Subcutaneous adipose tissue (tissue), 4 donors: ENCODE results near the gene MFSD11. TPM values are rescaled to one million over a fixed set of nuclear protein-coding genes. Genes with fewer than 3 reads are reported as not detected.

Experiments used
- small RNA-seq: library from RNA; depleted of rRNA; stranded (forward); fragments of <200 nt; gene quantifications from one replicate; pipeline ENCODE3, GENCODE V24; 2016
- total RNA-seq, 4 donors: library from RNA; depleted of rRNA; stranded (reverse); fragments of >200 nt; gene quantifications; one replicate each; pipeline ENCODE4 v1.1.0, GENCODE V29; 2016
- TF ChIP-seq, protein P1 (sequence below): fragments of 450-650 bp; IDR thresholded peaks from one replicate; pipeline ENCODE4 v1.5.1; 2016; ENCODE audit warnings: low read depth, mild to moderate bottlenecking, control low read depth, antibody characterized with exemption, moderate library complexity

MFSD11 gene
- total RNA-seq, 4 donors from 2014 or later = 18.5 to 35.9 (median 26.9) TPM

DNA sequence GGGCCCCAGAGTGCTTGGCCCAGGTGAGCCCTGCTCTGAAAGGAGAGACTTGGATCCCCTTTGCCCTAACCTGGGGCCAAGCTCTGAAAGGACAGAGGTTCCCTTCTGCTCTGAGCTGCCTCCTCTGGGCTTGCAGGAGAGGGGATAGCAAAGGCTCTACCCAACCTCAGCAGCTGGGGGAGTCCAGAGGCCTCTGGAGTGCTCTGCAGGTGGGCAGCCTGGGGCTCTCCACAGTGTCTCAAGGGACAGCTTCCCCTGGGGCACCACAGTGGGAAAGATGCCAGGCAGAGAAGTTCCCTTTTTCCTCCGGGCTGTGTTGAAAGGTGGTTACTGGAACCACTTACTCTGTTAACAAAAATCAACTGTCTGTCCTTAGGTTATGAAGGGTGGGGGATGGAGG lies 82.1 kb downstream of the MFSD11 start:
- TF ChIP-seq, protein P1, sequence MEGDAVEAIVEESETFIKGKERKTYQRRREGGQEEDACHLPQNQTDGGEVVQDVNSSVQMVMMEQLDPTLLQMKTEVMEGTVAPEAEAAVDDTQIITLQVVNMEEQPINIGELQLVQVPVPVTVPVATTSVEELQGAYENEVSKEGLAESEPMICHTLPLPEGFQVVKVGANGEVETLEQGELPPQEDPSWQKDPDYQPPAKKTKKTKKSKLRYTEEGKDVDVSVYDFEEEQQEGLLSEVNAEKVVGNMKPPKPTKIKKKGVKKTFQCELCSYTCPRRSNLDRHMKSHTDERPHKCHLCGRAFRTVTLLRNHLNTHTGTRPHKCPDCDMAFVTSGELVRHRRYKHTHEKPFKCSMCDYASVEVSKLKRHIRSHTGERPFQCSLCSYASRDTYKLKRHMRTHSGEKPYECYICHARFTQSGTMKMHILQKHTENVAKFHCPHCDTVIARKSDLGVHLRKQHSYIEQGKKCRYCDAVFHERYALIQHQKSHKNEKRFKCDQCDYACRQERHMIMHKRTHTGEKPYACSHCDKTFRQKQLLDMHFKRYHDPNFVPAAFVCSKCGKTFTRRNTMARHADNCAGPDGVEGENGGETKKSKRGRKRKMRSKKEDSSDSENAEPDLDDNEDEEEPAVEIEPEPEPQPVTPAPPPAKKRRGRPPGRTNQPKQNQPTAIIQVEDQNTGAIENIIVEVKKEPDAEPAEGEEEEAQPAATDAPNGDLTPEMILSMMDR = no peak

DNA sequence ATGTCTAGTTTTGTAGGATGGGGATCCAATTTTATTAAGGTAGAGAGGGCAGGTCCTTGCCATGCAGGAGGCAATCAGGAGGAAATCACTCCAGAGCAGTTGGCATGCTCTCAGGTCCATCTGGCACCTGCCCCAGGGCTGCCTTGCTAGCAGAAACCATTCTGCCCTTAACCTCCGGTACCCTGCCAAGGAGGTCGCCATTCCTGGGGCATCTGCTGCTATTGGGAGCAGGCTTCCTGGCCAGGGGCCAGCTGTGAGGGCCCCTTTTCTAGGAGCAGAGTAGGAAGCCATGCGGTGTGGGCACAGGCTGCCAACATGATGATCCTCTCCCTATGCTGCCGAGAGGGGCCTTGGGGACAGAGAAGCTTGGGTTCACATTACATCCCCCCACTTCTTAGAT lies 82.6 kb downstream of the MFSD11 start:
- TF ChIP-seq, protein P1 = no peak

DNA sequence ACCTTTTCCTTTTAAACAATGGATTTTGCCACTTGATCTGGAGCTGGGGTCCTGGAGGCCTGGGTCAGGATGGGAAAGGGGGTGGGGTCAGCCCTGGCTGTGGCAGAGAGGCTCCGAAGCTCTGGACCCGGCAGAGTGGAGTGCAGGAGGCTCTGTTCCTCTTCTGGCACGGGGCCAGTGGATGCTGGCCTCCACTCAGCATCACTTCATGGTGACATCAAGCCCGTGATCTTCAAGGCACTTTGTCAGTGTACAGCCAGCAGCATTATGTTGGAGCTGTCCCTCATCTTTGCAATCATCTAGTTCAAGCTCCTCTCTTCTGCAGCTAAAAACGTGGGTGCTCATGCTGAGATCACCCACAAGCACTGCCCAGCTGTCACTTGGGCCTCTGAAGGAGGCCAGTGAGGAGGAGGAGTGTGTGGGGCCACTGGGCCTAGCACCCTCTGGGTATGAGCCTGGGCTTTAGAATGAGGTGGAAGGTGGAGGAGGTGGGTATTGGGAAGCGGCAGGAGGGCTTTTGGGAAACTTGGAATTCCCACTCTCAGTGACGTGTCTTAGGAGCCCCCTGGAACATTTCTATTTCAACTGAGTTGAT lies 84.4 kb downstream of the MFSD11 start:
- TF ChIP-seq, protein P1 = no peak

DNA sequence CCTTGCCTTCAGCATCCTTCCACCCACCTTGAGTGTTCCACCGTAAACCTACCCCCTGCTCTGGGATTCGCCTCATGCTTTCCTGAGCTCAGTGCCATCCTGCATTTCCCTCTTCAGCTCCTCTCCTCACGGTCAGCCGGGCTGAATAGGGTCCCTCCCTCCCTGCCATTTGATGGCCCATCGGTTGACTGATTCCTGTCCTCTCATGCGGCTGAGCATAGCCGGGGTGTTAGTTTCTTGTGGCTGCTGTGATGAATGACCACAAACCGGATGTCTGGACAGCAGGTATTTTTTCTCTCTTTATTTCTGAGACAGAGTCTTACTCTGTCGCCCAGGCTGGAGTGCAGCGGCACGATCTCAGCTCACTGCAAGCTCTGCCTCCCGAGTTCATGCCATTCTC lies 86.2 kb downstream of the MFSD11 start:
- TF ChIP-seq, protein P1 = no peak

DNA sequence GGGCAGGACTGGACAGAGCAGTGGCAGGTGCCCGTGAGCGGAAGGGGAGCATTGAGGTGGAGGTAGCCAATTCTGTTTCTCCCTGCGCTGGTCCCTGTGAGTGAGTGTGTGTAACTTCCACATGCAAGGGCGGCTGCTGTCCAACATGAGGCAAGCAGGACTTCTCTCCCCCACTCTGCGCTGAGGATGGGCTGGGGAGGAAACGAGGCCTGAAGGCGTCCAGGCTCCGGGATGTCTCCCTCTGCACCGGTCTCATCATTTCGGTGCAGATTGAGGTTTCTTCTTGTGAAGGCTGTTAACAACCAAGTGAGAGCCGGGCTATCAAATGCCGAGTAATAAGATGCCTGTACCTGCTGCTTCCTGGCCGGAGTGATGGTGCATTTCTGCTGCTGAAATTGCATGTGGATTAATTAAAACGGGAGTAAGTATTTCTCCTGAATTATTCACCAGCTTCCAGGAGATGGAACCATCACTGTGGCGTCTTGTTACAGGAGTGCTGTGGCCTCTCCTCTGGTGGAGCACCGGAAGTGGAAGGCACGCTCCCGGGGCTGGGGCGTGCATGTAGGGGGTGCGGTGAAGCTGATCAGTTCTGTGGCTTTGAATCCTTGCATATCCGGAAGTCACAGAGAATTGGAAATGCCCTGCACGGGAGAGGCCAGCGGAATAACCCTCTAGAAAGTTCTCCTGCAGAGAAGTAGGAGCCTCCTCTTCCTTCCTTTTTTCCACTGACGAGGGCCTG lies 88.6 kb downstream of the MFSD11 start:
- TF ChIP-seq, protein P1 = no peak

DNA sequence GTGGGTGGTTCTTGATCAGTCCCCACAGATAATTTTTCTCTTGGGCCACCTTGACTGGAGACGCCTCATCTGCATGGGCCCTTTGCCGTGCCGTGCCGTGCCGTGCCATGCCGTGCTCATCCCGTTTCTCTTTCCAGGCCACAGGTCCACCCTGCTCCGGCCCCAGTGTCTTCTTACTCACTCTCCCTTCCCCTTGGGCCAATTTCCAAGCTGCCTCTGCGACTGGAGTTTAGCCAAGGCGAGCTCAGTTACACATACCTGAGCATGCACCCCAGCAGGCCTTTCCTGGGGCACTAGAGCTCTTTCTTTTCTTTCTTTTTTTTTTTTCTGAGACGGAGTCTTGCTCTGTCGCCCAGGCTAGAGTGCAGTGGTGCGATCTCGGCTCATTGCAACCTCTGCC lies 89.8 kb downstream of the MFSD11 start:
- TF ChIP-seq, protein P1 = no peak

Small RNAs within 50 kb of the gene (small RNA-seq; reads per million reads assigned to genes)
- gene AC005837.3 (not detected), gene RF02271 (not detected), gene RNU6-97P (not detected), gene RNY4P36 (not detected)

Other genes starting within 250 kb of the MFSD11 start
- 10 to 100 TPM; 23.2 to 68.0 (median 37.2) TPM for gene RHBDF2, start 236.7 kb upstream of the MFSD11 start, total RNA-seq
- 10 to 100 TPM; 29.9 to 48.6 (median 40.3) TPM for gene CYGB, start 200.4 kb upstream of the MFSD11 start, total RNA-seq
- 10 to 100 TPM in 3 of 4 donors, 1 to 10 TPM in 1; 8.0 to 15.6 (median 11.3) TPM for gene PRCD, start 198.1 kb upstream of the MFSD11 start, total RNA-seq
- gene ST6GALNAC2, start 152.3 kb upstream of the MFSD11 start, total RNA-seq = 10 to 100 TPM in 2 of 4 donors, 1 to 10 TPM in 2; 4.2 to 18.0 (median 12.7) TPM
- gene ST6GALNAC1, start 94.4 kb upstream of the MFSD11 start, total RNA-seq = 1 to 10 TPM in 3 of 4 donors, under 1 TPM in 1; 0.51 to 1.8 (median 1.5) TPM
- 100 to 1,000 TPM; 124 to 243 (median 165) TPM for gene MXRA7, start 27.2 kb upstream of the MFSD11 start, total RNA-seq
- gene JMJD6, start 11.5 kb upstream of the MFSD11 start, total RNA-seq = 10 to 100 TPM; 17.5 to 21.8 (median 18.8) TPM
- gene METTL23, start 11.3 kb upstream of the MFSD11 start, total RNA-seq = 10 to 100 TPM; 23.7 to 56.4 (median 31.2) TPM
- gene SRSF2, start 788 bp upstream of the MFSD11 start, total RNA-seq = 100 to 1,000 TPM; 126 to 238 (median 159) TPM
- gene MGAT5B, start 130.3 kb downstream of the MFSD11 start, total RNA-seq = under 1 TPM in 2 of 4 donors, not detected in 2; 0.19 to 0.88 TPM